Choroid plexus epithelial cell (primary cell): ENCODE measurements around the gene POLR3E.

Experiments used
- DNase-seq: peaks from one replicate; pipeline ENCODE4 v3.0.0-alpha.2; 2010; ENCODE audit warnings: low read depth
- H3K4me3 ChIP-seq: 2 replicates; pipeline ENCODE4 v1.5.1; 2011; ENCODE audit warnings: low read depth, mild to moderate bottlenecking, control low read depth, low read length, moderate library complexity
- CTCF ChIP-seq: conservative IDR thresholded peaks from 2 replicates; pipeline ENCODE4 v1.5.1; 2011; ENCODE audit warnings: low read depth, mild to moderate bottlenecking, control low read depth, inconsistent platforms, low read length, moderate library complexity

The POLR3E gene

GRCh38 chr16:22260490-22260889, 36.7 kb upstream of the POLR3E start:
- H3K4me3 ChIP-seq, result no peak overlapping the region
- TF ChIP-seq CTCF, result no peak
- no peak for DNase-seq

GRCh38 chr16:22262460-22262859, 34.7 kb upstream of the POLR3E start:
- TF ChIP-seq CTCF, result no peak
- peak; percentile 28 for DNase-seq
- no peak overlapping the region for H3K4me3 ChIP-seq

GRCh38 chr16:22264786-22265185, 32.4 kb upstream of the POLR3E start:
- DNase-seq, result no peak
- no peak for TF ChIP-seq CTCF
- H3K4me3 ChIP-seq, result no peak overlapping the region

GRCh38 chr16:22265351-22265750, 31.9 kb upstream of the POLR3E start:
- H3K4me3 ChIP-seq, result no peak overlapping the region
- no peak for TF ChIP-seq CTCF
- DNase-seq, result no peak

GRCh38 chr16:22266546-22266945, 30.7 kb upstream of the POLR3E start:
- TF ChIP-seq CTCF, result no peak
- no peak for DNase-seq
- no peak overlapping the region for H3K4me3 ChIP-seq

- no peak overlapping the region for H3K4me3 ChIP-seq
- no peak for DNase-seq
- TF ChIP-seq CTCF, result no peak
Measured at GRCh38 chr16:22267764-22268163, 29.4 kb upstream of the POLR3E start.

- H3K4me3 ChIP-seq, result no peak overlapping the region
- TF ChIP-seq CTCF, result no peak
- no peak for DNase-seq
Measured at GRCh38 chr16:22270525-22270924, 26.7 kb upstream of the POLR3E start.
